ENCODE results near the gene CCDC32.

GRCh38 chr15:40506964-40507571, 57.8 kb downstream of the CCDC32 start:
- TF ChIP-seq REST (IDR thresholded peaks at IDR 0.05; ENCODE audit: insufficient replicate concordance, low read depth) (no peak), CTCF (IDR thresholded peaks at IDR 0.05; ENCODE audit: insufficient read depth, low read length) (peak; percentile 48), POLR2AphosphoS5 (IDR thresholded peaks at IDR 0.05; ENCODE audit: low read depth) (no peak)

Measured in HL-60 (cell line).